WTC11 (cell line): Measurements from ENCODE around the gene NXPH4. TPM values are rescaled to one million over a fixed set of nuclear protein-coding genes. Genes with fewer than 3 reads are reported as not detected.

Experiments used
- ATAC-seq: fragments of 200-7000 bp; cut with Tn5 transposase; 2 replicates; pipeline ENCODE4 v1.10.0; 2021; ENCODE audit warnings: mild to moderate bottlenecking, moderate library complexity
- CTCF ChIA-PET: fragments of 300-600 bp; sonication (Branson Sonifier 250); formaldehyde crosslinking; loops from one replicate; lab custom pipeline; 2021; ENCODE audit warnings: antibody characterized with exemption; lab: Charles Lee
- POLR2A ChIA-PET: fragments of 350-600 bp; sonication (Branson Sonifier 250); formaldehyde crosslinking; loops from one replicate; lab custom pipeline; 2021; ENCODE audit warnings: antibody characterized with exemption; lab: Charles Lee
- DNase-seq: peaks from one replicate; pipeline ENCODE4 v3.0.0; 2021; ENCODE audit warnings: low spot score
- H3K27ac Mint-ChIP-seq: 2 replicates; pipeline ENCODE4 v1.8.0; 2021; ENCODE audit warnings: mixed read lengths
- H3K27me3 Mint-ChIP-seq: 2 replicates; pipeline ENCODE4 v1.8.0; 2021; ENCODE audit warnings: low read depth, mild to moderate bottlenecking, moderate library complexity, mixed read lengths
- H3K36me3 Mint-ChIP-seq: 2 replicates; pipeline ENCODE4 v1.8.0; 2021; ENCODE audit warnings: mixed read lengths
- H3K4me1 Mint-ChIP-seq: 2 replicates; pipeline ENCODE4 v1.8.0; 2022; ENCODE audit warnings: mixed read lengths
- H3K4me3 Mint-ChIP-seq: 2 replicates; pipeline ENCODE4 v1.8.0; 2021; ENCODE audit warnings: mild to moderate bottlenecking, moderate library complexity, mixed read lengths
- H3K9me3 Mint-ChIP-seq: 2 replicates; pipeline ENCODE4 v1.8.0; 2021; ENCODE audit warnings: mixed read lengths
- ATF1 ChIP-seq: sonication (generic); formaldehyde crosslinking; IDR thresholded peaks from 2 replicates; pipeline ENCODE4 v1.8.1; 2023; ENCODE audit warnings: mild to moderate bottlenecking, moderate library complexity, missing genetic modification reagents
- CREB1 ChIP-seq: sonication (generic); formaldehyde crosslinking; IDR thresholded peaks from 2 replicates; pipeline ENCODE4 v1.8.0; 2023; ENCODE audit warnings: mild to moderate bottlenecking, missing genetic modification reagents
- ELF4 ChIP-seq: sonication (generic); formaldehyde crosslinking; IDR thresholded peaks from 2 replicates; pipeline ENCODE4 v1.8.1; 2022; ENCODE audit warnings: low read depth, mild to moderate bottlenecking, moderate library complexity, missing genetic modification reagents
- JAZF1 ChIP-seq: fragments of 250-450 bp; sonication (Bioruptor Pico); IDR thresholded peaks from 2 replicates; pipeline ENCODE4 v1.9.0; 2021; ENCODE audit warnings: moderate library complexity, mild to moderate bottlenecking, inconsistent platforms
- JUN ChIP-seq: sonication (generic); formaldehyde crosslinking; IDR thresholded peaks from 2 replicates; pipeline ENCODE4 v1.8.0; 2023; ENCODE audit warnings: mild to moderate bottlenecking, missing genetic modification reagents
- KAT7 ChIP-seq: sonication (generic); formaldehyde crosslinking; IDR thresholded peaks from 2 replicates; pipeline ENCODE4 v1.8.1; 2023; ENCODE audit warnings: missing genetic modification reagents, mild to moderate bottlenecking, borderline replicate concordance
- MXD4 ChIP-seq: fragments of 250-450 bp; sonication (Bioruptor Pico); IDR thresholded peaks from 2 replicates; pipeline ENCODE4 v1.8.0; 2021; ENCODE audit warnings: mild to moderate bottlenecking, moderate library complexity, borderline replicate concordance
- NFYB ChIP-seq: sonication (generic); formaldehyde crosslinking; conservative IDR thresholded peaks from 2 replicates; pipeline ENCODE4 v1.8.0; 2022; ENCODE audit warnings: low read depth, missing genetic modification reagents
- OVOL2 ChIP-seq: fragments of 250-450 bp; sonication (Bioruptor Pico); IDR thresholded peaks from 2 replicates; pipeline ENCODE4 v1.9.0; 2021; ENCODE audit warnings: mild to moderate bottlenecking, borderline replicate concordance
- SOX15 ChIP-seq: fragments of 250-450 bp; sonication (Bioruptor Pico); IDR thresholded peaks from 2 replicates; pipeline ENCODE4 v1.9.0; 2021; ENCODE audit warnings: mild to moderate bottlenecking
- ZBTB21 ChIP-seq: sonication (generic); formaldehyde crosslinking; IDR thresholded peaks from 2 replicates; pipeline ENCODE4 v1.8.1; 2023; ENCODE audit warnings: mild to moderate bottlenecking, missing genetic modification reagents, borderline replicate concordance
- ZNF121 ChIP-seq: sonication (generic); formaldehyde crosslinking; IDR thresholded peaks from 2 replicates; pipeline ENCODE4 v1.8.0; 2023; ENCODE audit warnings: missing genetic modification reagents
- ZNF317 ChIP-seq: sonication (generic); formaldehyde crosslinking; IDR thresholded peaks from 2 replicates; pipeline ENCODE4 v1.8.1; 2023; ENCODE audit warnings: low read depth, mild to moderate bottlenecking, moderate library complexity, missing genetic modification reagents, borderline replicate concordance
- ZNF671 ChIP-seq: fragments of 250-450 bp; sonication (Bioruptor Pico); IDR thresholded peaks from 2 replicates; pipeline ENCODE4 v1.8.0; 2021; ENCODE audit warnings: mild to moderate bottlenecking
- total RNA-seq: library from RNA; stranded (reverse); gene quantifications from 3 replicates; pipeline ENCODE4 v1.2.3, GENCODE V29; 2021
- TF ChIP-seq, protein P1 (sequence below): sonication (generic); formaldehyde crosslinking; IDR thresholded peaks from 2 replicates; pipeline ENCODE4 v1.8.1; 2022; ENCODE audit warnings: mild to moderate bottlenecking, moderate library complexity, missing genetic modification reagents
- TF ChIP-seq, protein P2 (sequence below): sonication (generic); formaldehyde crosslinking; IDR thresholded peaks from 2 replicates; pipeline ENCODE4 v1.8.0; 2022; ENCODE audit warnings: mild to moderate bottlenecking, missing genetic modification reagents
- TF ChIP-seq, protein P3 (sequence below): sonication (generic); formaldehyde crosslinking; IDR thresholded peaks from 2 replicates; pipeline ENCODE4 v1.8.0; 2023; ENCODE audit warnings: missing genetic modification reagents, mild to moderate bottlenecking, borderline replicate concordance
- TF ChIP-seq, protein P4 (sequence below): sonication (generic); formaldehyde crosslinking; conservative IDR thresholded peaks from 2 replicates; pipeline ENCODE4 v1.8.1; 2023; ENCODE audit warnings: mild to moderate bottlenecking, low read depth, missing genetic modification reagents, moderate library complexity

Gene NXPH4
- total RNA-seq, 1 experiment from 2014 or later = 4.9 TPM

DNA sequence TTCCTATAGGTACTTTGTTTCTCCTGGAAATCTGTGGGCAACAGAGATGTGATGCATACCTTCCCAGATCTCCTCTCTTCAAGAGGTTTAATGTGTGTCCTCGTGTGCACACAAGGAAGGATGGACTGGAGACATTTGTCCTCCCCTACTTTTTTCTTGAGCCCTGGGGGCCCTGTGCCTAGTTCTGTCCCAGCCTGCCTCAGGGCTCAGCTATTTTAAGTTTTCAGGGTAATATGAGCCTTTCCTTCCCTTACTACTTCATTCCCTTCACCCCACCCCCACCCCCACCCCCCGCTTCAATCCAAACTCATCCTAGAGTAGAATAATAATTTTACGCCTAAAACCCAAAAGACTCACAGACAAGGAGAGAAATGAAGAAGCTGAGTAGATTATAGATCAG is 33.9 kb downstream of the NXPH4 start (continued):
- TF ChIP-seq, protein P1, sequence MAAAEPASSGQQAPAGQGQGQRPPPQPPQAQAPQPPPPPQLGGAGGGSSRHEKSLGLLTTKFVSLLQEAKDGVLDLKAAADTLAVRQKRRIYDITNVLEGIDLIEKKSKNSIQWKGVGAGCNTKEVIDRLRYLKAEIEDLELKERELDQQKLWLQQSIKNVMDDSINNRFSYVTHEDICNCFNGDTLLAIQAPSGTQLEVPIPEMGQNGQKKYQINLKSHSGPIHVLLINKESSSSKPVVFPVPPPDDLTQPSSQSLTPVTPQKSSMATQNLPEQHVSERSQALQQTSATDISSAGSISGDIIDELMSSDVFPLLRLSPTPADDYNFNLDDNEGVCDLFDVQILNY (CRISPR knock-in tag) = no peak
- TF ChIP-seq JAZF1 (CRISPR knock-in tag) = no peak
- TF ChIP-seq ATF1 (CRISPR knock-in tag) = no peak
- TF ChIP-seq JUN (CRISPR knock-in tag) = no peak
- TF ChIP-seq, all 79 proteins: peak for 0

DNA sequence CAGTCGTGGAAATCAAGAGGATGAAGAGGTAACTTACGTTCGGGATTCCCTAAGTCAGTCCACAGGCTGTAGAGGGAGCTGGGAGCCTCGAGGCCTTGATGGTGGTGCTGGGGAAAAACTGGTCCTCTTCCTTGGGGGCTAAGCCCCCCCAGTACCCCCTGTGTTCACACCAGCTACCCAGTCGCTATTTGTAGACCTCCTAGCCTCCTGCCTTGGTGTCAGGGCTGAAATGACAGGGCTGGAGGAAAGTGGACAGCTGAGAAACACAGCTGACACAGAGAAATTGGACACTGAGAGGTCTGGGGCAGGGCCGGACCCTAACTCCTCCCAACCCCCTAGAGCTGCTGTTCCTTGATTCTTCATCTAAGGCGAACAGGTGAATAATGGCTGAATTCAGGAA is 34.4 kb downstream of the NXPH4 start, which contains the start of gene STAC3:
Gene STAC3, minus strand, starts transcription at position 232 of the 400 bp plus-strand sequence. CDS start 1,551 bp downstream, outside the sequence.
- TF ChIP-seq, protein P2, sequence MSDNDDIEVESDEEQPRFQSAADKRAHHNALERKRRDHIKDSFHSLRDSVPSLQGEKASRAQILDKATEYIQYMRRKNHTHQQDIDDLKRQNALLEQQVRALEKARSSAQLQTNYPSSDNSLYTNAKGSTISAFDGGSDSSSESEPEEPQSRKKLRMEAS (CRISPR knock-in tag) = no peak
- TF ChIP-seq NFYB (no peak), ELF4 (no peak), ZNF671 (no peak), OVOL2 (CRISPR knock-in tag) (no peak), MXD4 (no peak), KAT7 (CRISPR knock-in tag) (no peak), SOX15 (CRISPR knock-in tag) (no peak), CREB1 (CRISPR knock-in tag) (no peak), ZNF317 (no peak), ZNF121 (CRISPR knock-in tag) (no peak), ZBTB21 (no peak)
- TF ChIP-seq, protein P3, sequence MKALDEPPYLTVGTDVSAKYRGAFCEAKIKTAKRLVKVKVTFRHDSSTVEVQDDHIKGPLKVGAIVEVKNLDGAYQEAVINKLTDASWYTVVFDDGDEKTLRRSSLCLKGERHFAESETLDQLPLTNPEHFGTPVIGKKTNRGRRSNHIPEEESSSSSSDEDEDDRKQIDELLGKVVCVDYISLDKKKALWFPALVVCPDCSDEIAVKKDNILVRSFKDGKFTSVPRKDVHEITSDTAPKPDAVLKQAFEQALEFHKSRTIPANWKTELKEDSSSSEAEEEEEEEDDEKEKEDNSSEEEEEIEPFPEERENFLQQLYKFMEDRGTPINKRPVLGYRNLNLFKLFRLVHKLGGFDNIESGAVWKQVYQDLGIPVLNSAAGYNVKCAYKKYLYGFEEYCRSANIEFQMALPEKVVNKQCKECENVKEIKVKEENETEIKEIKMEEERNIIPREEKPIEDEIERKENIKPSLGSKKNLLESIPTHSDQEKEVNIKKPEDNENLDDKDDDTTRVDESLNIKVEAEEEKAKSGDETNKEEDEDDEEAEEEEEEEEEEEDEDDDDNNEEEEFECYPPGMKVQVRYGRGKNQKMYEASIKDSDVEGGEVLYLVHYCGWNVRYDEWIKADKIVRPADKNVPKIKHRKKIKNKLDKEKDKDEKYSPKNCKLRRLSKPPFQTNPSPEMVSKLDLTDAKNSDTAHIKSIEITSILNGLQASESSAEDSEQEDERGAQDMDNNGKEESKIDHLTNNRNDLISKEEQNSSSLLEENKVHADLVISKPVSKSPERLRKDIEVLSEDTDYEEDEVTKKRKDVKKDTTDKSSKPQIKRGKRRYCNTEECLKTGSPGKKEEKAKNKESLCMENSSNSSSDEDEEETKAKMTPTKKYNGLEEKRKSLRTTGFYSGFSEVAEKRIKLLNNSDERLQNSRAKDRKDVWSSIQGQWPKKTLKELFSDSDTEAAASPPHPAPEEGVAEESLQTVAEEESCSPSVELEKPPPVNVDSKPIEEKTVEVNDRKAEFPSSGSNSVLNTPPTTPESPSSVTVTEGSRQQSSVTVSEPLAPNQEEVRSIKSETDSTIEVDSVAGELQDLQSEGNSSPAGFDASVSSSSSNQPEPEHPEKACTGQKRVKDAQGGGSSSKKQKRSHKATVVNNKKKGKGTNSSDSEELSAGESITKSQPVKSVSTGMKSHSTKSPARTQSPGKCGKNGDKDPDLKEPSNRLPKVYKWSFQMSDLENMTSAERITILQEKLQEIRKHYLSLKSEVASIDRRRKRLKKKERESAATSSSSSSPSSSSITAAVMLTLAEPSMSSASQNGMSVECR (CRISPR knock-in tag) = no peak
- TF ChIP-seq, protein P4, sequence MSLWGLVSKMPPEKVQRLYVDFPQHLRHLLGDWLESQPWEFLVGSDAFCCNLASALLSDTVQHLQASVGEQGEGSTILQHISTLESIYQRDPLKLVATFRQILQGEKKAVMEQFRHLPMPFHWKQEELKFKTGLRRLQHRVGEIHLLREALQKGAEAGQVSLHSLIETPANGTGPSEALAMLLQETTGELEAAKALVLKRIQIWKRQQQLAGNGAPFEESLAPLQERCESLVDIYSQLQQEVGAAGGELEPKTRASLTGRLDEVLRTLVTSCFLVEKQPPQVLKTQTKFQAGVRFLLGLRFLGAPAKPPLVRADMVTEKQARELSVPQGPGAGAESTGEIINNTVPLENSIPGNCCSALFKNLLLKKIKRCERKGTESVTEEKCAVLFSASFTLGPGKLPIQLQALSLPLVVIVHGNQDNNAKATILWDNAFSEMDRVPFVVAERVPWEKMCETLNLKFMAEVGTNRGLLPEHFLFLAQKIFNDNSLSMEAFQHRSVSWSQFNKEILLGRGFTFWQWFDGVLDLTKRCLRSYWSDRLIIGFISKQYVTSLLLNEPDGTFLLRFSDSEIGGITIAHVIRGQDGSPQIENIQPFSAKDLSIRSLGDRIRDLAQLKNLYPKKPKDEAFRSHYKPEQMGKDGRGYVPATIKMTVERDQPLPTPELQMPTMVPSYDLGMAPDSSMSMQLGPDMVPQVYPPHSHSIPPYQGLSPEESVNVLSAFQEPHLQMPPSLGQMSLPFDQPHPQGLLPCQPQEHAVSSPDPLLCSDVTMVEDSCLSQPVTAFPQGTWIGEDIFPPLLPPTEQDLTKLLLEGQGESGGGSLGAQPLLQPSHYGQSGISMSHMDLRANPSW (CRISPR knock-in tag) = no peak
- Mint-ChIP-seq H3K4me1 (peaks cover 40% of the 10 kb centered on the region), H3K4me3 (no peak within 1 kb of the TSS), H3K27ac (no peak within 1 kb of the TSS), H3K27me3 (no peaks in the 10 kb centered on the region), H3K9me3 (no peaks in the 10 kb centered on the region), H3K36me3 (no peaks in the 10 kb centered on the region)
- DNase-seq = no peak
- CTCF ChIA-PET = interaction anchor here (0.8 to 18.5 kb wide), 17 partner anchors 8 to 209 kb away, joined by 3 to 660 read pairs (median 6); partner anchors contain the start of genes GLI1, INHBE and SHMT2
- no peak for ATAC-seq
- POLR2A ChIA-PET = interaction anchor here (1.2 kb wide), 1 partner anchor 204 kb away, joined by 4 read pairs; the partner anchor contains the start of gene INHBE
